Progenitor cell of endocrine pancreas (in vitro differentiated cells): ENCODE data around the gene ZNF778. TPM values are rescaled to one million over a fixed set of nuclear protein-coding genes. Genes with fewer than 3 reads are reported as not detected.

Experiments
- DNase-seq: peaks from one replicate; pipeline ENCODE4 v3.0.0; 2021; ENCODE audit warnings: low spot score; ENCODE audit not compliant: unreplicated experiment
- H3K27ac Mint-ChIP-seq: 2 replicates; pipeline ENCODE4 v1.8.0; 2021; ENCODE audit warnings: mild to moderate bottlenecking, moderate library complexity, mixed read lengths
- H3K27me3 Mint-ChIP-seq: 2 replicates; pipeline ENCODE4 v1.8.0; 2021; ENCODE audit warnings: mixed read lengths
- H3K36me3 Mint-ChIP-seq: 2 replicates; pipeline ENCODE4 v1.8.0; 2022; ENCODE audit warnings: mixed read lengths; ENCODE audit not compliant: insufficient read depth
- H3K4me1 Mint-ChIP-seq: 2 replicates; pipeline ENCODE4 v1.8.0; 2021; ENCODE audit warnings: low read depth, mixed read lengths
- H3K4me3 Mint-ChIP-seq: 2 replicates; pipeline ENCODE4 v1.8.0; 2021; ENCODE audit warnings: low read depth, mild to moderate bottlenecking, moderate library complexity, mixed read lengths
- H3K9me3 Mint-ChIP-seq: 2 replicates; pipeline ENCODE4 v1.8.0; 2021; ENCODE audit warnings: low read depth, mixed read lengths
- CTCF ChIP-seq: fragments of 200-600 bp; sonication (generic); IDR thresholded peaks from one replicate; pipeline ENCODE4 v1.5.0; 2021; ENCODE audit warnings: antibody characterized with exemption, mild to moderate bottlenecking; ENCODE audit not compliant: unreplicated experiment
- total RNA-seq: library from RNA; stranded (reverse); gene quantifications from 2 replicates; pipeline ENCODE4 v1.2.1, GENCODE V29; 2021

ZNF778 gene
- total RNA-seq, 1 donor from 2014 or later: 11.2 TPM

GRCh38 chr16:89176717-89177116 lies 40.8 kb upstream of the ZNF778 start:
- peaks cover 14% of the 10 kb centered on the region for H3K27me3 Mint-ChIP-seq
- H3K4me3 Mint-ChIP-seq: no peak overlapping the region
- TF ChIP-seq CTCF: no peak
- H3K36me3 Mint-ChIP-seq: no peaks in the 10 kb centered on the region
- no peaks in the 10 kb centered on the region for H3K9me3 Mint-ChIP-seq
- no peak overlapping the region for H3K27ac Mint-ChIP-seq
- DNase-seq: no peak
- H3K4me1 Mint-ChIP-seq: no peaks in the 10 kb centered on the region

- TF ChIP-seq CTCF: no peak
Measured at GRCh38 chr16:89177501-89177900, 40.0 kb upstream of the ZNF778 start.

GRCh38 chr16:89178453-89179147 lies 38.9 kb upstream of the ZNF778 start:
- TF ChIP-seq CTCF: no peak
- Mint-ChIP-seq H3K4me3 (no peak overlapping the region), H3K27me3 (peaks cover 19% of the 10 kb centered on the region), H3K27ac (no peak overlapping the region), H3K36me3 (no peaks in the 10 kb centered on the region), H3K4me1 (no peaks in the 10 kb centered on the region), H3K9me3 (no peaks in the 10 kb centered on the region)
- DNase-seq: no peak

More at GRCh38 chr16:89177501-89177900, 40.0 kb upstream of the ZNF778 start:
- Mint-ChIP-seq H3K27ac (no peak overlapping the region), H3K4me3 (no peak overlapping the region), H3K27me3 (peaks cover 14% of the 10 kb centered on the region), H3K9me3 (no peaks in the 10 kb centered on the region), H3K4me1 (no peaks in the 10 kb centered on the region), H3K36me3 (no peaks in the 10 kb centered on the region)
- no peak for DNase-seq

GRCh38 chr16:89179148-89179484 lies 38.4 kb upstream of the ZNF778 start:
- H3K27ac Mint-ChIP-seq: no peak overlapping the region
- DNase-seq: no peak
- no peak for TF ChIP-seq CTCF
- H3K4me1 Mint-ChIP-seq: no peaks in the 10 kb centered on the region
- peaks cover 18% of the 10 kb centered on the region for H3K27me3 Mint-ChIP-seq
- H3K4me3 Mint-ChIP-seq: no peak overlapping the region
- no peaks in the 10 kb centered on the region for H3K36me3 Mint-ChIP-seq
- H3K9me3 Mint-ChIP-seq: no peaks in the 10 kb centered on the region

GRCh38 chr16:89179656-89180315 lies 37.7 kb upstream of the ZNF778 start:
- Mint-ChIP-seq H3K27ac (no peak overlapping the region), H3K36me3 (no peaks in the 10 kb centered on the region), H3K4me3 (no peak overlapping the region), H3K27me3 (peaks cover 16% of the 10 kb centered on the region), H3K9me3 (no peaks in the 10 kb centered on the region), H3K4me1 (no peaks in the 10 kb centered on the region)
- TF ChIP-seq CTCF: no peak
- no peak for DNase-seq
